Gastrocnemius medialis (tissue), 4 donors: ENCODE results near the gene CREBRF.

ENCODE experiments used
- CTCF ChIP-seq, 5 experiments: fragments of 450-650 bp in 3 of 5; fragments of 200-600 bp in 2 of 5; sonication (generic) in 2 of 5; IDR thresholded peaks in 4 of 5; conservative IDR thresholded peaks in 1 of 5; 1 replicate in 4 of 5; 2 replicates in 1 of 5; pipeline ENCODE4 v1.5.1; 2016 to 2019; ENCODE audit warnings: antibody characterized with exemption in 5 of 5, mild to moderate bottlenecking in 3 of 5, moderate library complexity in 3 of 5
- POLR2A ChIP-seq, 2 donors: fragments of 450-650 bp; IDR thresholded peaks; one replicate each; pipeline ENCODE4 v1.6.1; 2017; ENCODE audit warnings: antibody characterized with exemption in 2 of 2, mild to moderate bottlenecking in 2 of 2, moderate library complexity in 2 of 2

GRCh38 chr5:173188280-173188679 lies 132.1 kb downstream of the CREBRF start:
- TF ChIP-seq POLR2A (IDR thresholded peaks at IDR 0.05) (no peak), CTCF (IDR thresholded peaks at IDR 0.05 in 4 of 5, conservative IDR thresholded peaks at IDR 0.05 in 1 of 5) (no peak)
